Measurements from ENCODE around the gene SCYGR8.

The SCYGR8 gene

GRCh38 chr2:227780981-227781615, 35.4 kb downstream of the SCYGR8 start:
- no peak for DNase-seq (ENCODE audit: low read depth)
- no peak overlapping the region for H3K4me3 ChIP-seq (ENCODE audit: low read depth, low read length)
- TF ChIP-seq CTCF (IDR thresholded peaks at IDR 0.05; ENCODE audit: low read depth, low read length), result no peak
- TF ChIP-seq MAX (IDR thresholded peaks at IDR 0.05; ENCODE audit: low read depth, low read length), result no peak
- no peak for TF ChIP-seq MYC (IDR thresholded peaks at IDR 0.05; ENCODE audit: low read depth, low read length)
- no peak for TF ChIP-seq POLR2A (IDR thresholded peaks at IDR 0.05; ENCODE audit: extremely low read depth, insufficient read length)

GRCh38 chr2:227781841-227782240, 36.1 kb downstream of the SCYGR8 start:
- no peak for DNase-seq (ENCODE audit: low read depth)
- TF ChIP-seq MYC (IDR thresholded peaks at IDR 0.05; ENCODE audit: low read depth, low read length) (no peak), MAX (IDR thresholded peaks at IDR 0.05; ENCODE audit: low read depth, low read length) (no peak), CTCF (IDR thresholded peaks at IDR 0.05; ENCODE audit: low read depth, low read length) (no peak), POLR2A (IDR thresholded peaks at IDR 0.05; ENCODE audit: extremely low read depth, insufficient read length) (no peak)

GRCh38 chr2:227782804-227783203, 37.1 kb downstream of the SCYGR8 start:
- no peak overlapping the region for H3K4me3 ChIP-seq (ENCODE audit: low read depth, low read length)
- DNase-seq (ENCODE audit: low read depth), result no peak
- TF ChIP-seq CTCF (IDR thresholded peaks at IDR 0.05; ENCODE audit: low read depth, low read length), result no peak
- no peak for TF ChIP-seq MYC (IDR thresholded peaks at IDR 0.05; ENCODE audit: low read depth, low read length)
- no peak for TF ChIP-seq MAX (IDR thresholded peaks at IDR 0.05; ENCODE audit: low read depth, low read length)
- TF ChIP-seq POLR2A (IDR thresholded peaks at IDR 0.05; ENCODE audit: extremely low read depth, insufficient read length), result no peak

More at GRCh38 chr2:227781841-227782240, 36.1 kb downstream of the SCYGR8 start:
- no peak overlapping the region for H3K4me3 ChIP-seq (ENCODE audit: low read depth, low read length)

GRCh38 chr2:227783404-227784138, 37.9 kb downstream of the SCYGR8 start:
- no peak overlapping the region for H3K4me3 ChIP-seq (ENCODE audit: low read depth, low read length)
- peak; percentile 50 for DNase-seq (ENCODE audit: low read depth)
- TF ChIP-seq CTCF (IDR thresholded peaks at IDR 0.05; ENCODE audit: low read depth, low read length), result no peak
- TF ChIP-seq MAX (IDR thresholded peaks at IDR 0.05; ENCODE audit: low read depth, low read length), result no peak
- TF ChIP-seq POLR2A (IDR thresholded peaks at IDR 0.05; ENCODE audit: extremely low read depth, insufficient read length), result no peak
- no peak for TF ChIP-seq MYC (IDR thresholded peaks at IDR 0.05; ENCODE audit: low read depth, low read length)

GRCh38 chr2:227785293-227785692, 39.6 kb downstream of the SCYGR8 start:
- no peak for DNase-seq (ENCODE audit: low read depth)
- H3K4me3 ChIP-seq (ENCODE audit: low read depth, low read length), result no peak overlapping the region
- no peak for TF ChIP-seq MAX (IDR thresholded peaks at IDR 0.05; ENCODE audit: low read depth, low read length)
- TF ChIP-seq CTCF (IDR thresholded peaks at IDR 0.05; ENCODE audit: low read depth, low read length), result no peak
- TF ChIP-seq POLR2A (IDR thresholded peaks at IDR 0.05; ENCODE audit: extremely low read depth, insufficient read length), result no peak
- no peak for TF ChIP-seq MYC (IDR thresholded peaks at IDR 0.05; ENCODE audit: low read depth, low read length)
